ENCODE measurements around the gene UBE2QL1.

The UBE2QL1 gene

DNA sequence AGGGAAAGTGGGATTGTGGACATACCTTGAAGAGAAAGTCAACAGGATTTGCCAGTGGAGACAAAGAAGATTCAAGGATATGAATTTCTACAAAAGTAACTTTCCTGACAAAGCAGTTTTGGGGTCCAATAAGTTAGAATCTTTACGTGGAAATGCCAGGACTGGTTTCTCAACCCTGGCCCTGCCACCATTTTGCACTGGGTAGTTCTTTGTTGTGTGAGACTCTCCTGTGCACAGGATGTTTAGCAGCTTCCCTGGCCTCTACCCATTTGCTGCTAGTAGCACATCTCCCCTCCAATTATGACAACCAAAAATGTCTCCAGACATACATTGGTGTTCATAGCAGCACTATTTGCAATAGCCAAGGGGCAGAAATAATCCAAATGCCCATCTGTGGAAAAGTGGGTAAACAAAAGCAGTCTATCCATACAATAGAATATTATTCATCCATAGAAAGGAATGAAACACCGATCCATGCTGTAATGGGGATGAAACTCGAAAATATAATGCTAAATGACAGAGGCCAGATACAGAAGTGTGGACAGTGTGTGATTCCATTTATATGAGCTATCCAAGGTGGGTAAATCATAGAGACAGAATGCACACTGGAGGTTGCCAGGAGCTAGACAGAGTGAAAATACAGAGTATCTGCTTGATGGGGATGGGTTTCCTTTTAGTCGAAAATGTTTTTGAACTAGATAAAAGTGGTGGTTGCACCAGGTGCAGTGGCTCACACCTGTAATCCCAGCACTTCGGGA lies 92.8 kb downstream of the UBE2QL1 start:
- no peak for DNase-seq

DNA sequence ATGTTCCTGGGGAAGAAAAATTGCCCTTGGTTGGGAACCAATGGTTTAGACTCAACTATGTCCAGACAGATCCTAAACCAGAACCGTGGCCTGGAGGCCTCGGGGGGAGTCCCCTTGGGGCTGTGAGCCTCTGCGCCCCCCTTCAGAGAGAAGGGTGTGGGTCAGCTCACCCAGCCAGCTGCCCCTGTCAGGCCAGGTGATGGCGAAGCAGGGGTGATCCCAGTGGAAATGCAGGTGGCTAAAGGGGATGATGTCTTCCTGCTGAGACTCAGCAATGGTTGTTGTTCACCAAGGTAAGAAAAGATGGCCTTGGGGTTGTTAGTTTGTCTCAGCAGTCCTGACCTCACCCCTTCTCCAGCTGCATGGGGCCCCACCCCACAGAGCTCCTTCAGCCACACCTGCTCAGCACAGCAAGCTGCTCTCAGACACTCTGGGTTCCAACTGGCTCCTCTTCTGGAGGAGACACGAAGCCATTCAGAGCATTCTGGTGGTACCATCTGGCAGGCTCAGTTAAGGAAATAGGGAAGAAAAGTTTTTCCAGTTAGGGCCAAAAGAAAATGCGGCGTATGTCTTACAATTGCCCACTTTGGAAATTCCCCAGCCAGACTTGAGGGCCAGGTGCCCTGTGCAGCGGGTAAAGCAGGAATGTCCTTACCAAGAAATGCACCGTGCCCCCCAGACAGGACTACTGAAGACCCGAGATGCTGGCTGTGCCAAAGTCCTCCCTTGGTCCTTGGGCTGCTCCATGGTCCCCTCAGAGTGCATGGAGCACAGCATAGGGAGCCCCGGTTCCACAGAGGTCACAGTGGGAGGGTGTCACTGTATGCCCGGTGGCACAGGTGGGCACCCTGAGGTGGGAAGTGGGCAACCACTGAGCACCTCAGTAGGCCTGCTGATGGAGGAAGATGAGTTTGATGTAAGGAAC lies 94.0 kb downstream of the UBE2QL1 start:
- no peak for DNase-seq

DNA sequence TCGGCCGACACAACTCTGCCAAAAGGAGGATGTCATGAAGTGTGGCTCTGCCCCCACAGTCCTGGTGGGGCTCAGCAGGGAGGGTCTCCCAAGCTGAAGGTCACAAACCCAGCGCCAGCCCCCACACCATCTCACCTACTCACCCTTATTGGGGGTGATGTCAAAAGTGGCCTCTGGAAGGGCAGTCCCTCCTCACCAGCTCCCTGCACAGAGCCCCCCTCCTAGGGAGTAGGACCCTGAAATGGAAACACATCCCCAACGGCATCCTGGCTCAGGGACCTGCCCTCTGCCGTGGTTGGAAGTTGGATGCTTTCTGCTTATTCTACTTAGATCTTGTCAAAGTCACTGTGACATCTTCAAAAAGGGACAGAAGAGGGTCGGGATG lies 94.7 kb downstream of the UBE2QL1 start:
- no peak for DNase-seq

DNA sequence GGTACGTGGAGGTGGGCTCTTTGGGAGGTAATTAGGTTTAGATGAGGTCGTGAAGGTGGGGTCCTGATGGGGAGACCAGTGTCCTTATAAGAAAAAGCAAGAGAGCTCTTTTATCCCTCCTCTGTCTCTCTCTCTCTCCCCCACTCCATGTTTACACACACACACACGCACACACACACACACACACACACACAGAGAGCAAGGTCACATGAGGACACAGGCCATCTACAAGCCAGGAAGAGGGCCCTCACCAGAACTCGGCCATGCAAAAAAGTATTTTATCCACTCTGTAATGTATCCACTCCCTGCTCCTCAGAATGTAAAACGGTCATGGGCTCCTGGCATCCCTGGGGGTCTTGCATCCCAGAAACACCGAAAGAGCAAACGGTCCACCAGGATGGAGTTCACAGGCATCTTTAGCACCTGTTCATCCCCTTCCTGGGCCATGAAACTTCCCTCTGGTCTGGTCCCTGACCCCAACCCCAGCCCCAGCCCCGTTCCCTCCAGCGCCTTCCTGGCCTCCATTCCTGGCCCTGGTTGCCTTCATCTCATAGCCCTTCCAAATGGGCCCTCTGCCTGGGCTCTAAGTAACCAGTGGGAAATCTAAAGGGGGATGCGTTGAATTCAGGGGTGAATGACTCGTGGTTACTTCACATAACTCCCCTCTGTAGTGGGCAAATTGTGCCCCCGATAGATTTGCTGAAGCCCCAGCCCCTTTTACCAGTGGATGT lies 95.3 kb downstream of the UBE2QL1 start:
- DNase-seq, result no peak
